CD14-positive monocyte (primary cell): ENCODE data around the gene ENPP5. TPM values are rescaled to one million over a fixed set of nuclear protein-coding genes. Genes with fewer than 3 reads are reported as not detected.
A peak's percentile ranks its signal among the peaks of the same experiment; 100 is the strongest.
"Not testable (repeated sequence)": the region's sequence is repeated elsewhere in the genome, so short reads cannot be mapped to it uniquely, and the experiment has no call there.

Source experiments
- DNase-seq, 3 donors: peaks; one replicate each; pipeline ENCODE4 v3.0.0-alpha.2; 2011 to 2022
- H2AFZ ChIP-seq: 2 replicates; pipeline ENCODE4 v1.6.0; 2012; ENCODE audit warnings: mild to moderate bottlenecking, low read depth, low read length, inconsistent platforms; ENCODE audit not compliant: insufficient read depth, poor library complexity, severe bottlenecking
- H3K27ac ChIP-seq, 2 donors: 1 replicate in 1 of 2; 2 replicates in 1 of 2; pipeline ENCODE4 v1.5.1; 2012 to 2013; ENCODE audit warnings: low read length in 2 of 2, control low read depth in 1 of 2, inconsistent platforms in 1 of 2, low read depth in 1 of 2, mild to moderate bottlenecking in 1 of 2
- H3K27me3 ChIP-seq, 2 donors: one replicate each; pipeline versions ENCODE4 v1.6.0 to v1.6.1; 2011 to 2013; ENCODE audit warnings: low read length in 2 of 2; ENCODE audit not compliant: control insufficient read depth in 2 of 2, insufficient read depth in 2 of 2
- H3K36me3 ChIP-seq, 2 donors: replicated peaks in 1 of 2; 1 replicate in 1 of 2; 2 replicates in 1 of 2; pipeline versions ENCODE4 v1.5.1 to v1.6.1; 2012 to 2013; ENCODE audit warnings: low read length in 2 of 2, control low read depth in 1 of 2, inconsistent platforms in 1 of 2, mild to moderate bottlenecking in 1 of 2; ENCODE audit not compliant: insufficient read depth in 2 of 2, control insufficient read depth in 1 of 2
- H3K4me1 ChIP-seq, 2 donors: 1 replicate in 1 of 2; 2 replicates in 1 of 2; pipeline versions ENCODE4 v1.5.1 to v1.6.1; 2012 to 2013; ENCODE audit warnings: low read length in 2 of 2, control low read depth in 1 of 2, inconsistent platforms in 1 of 2, mild to moderate bottlenecking in 1 of 2, moderate library complexity in 1 of 2; ENCODE audit not compliant: insufficient read depth in 2 of 2, control insufficient read depth in 1 of 2
- H3K4me2 ChIP-seq: replicated peaks from 2 replicates; pipeline ENCODE3; 2012; ENCODE audit warnings: low read length, moderate library complexity, mild to moderate bottlenecking; ENCODE audit not compliant: poor library complexity, severe bottlenecking; ENCODE audit errors: extremely low read depth
- H3K4me3 ChIP-seq, 3 experiments: fragments of 200-600 bp in 1 of 3; sonication (generic) in 1 of 3; replicated peaks in 1 of 3; 1 replicate in 2 of 3; 2 replicates in 1 of 3; pipeline ENCODE4 v1.5.1; 2011 to 2013; ENCODE audit warnings: low read length in 3 of 3, mild to moderate bottlenecking in 3 of 3, control low read depth in 2 of 3, low read depth in 2 of 3, inconsistent platforms in 1 of 3, moderate library complexity in 1 of 3
- H3K79me2 ChIP-seq: 2 replicates; pipeline ENCODE4 v1.6.0; 2012; ENCODE audit warnings: mild to moderate bottlenecking, control low read depth, inconsistent platforms, low read length, moderate library complexity; ENCODE audit not compliant: insufficient read depth
- H3K9ac ChIP-seq: 2 replicates; pipeline ENCODE4 v1.6.0; 2017; ENCODE audit warnings: low read length, mild to moderate bottlenecking; ENCODE audit not compliant: insufficient read depth, poor library complexity, severe bottlenecking
- H3K9me3 ChIP-seq, 2 donors: replicated peaks in 1 of 2; 1 replicate in 1 of 2; 2 replicates in 1 of 2; pipeline versions ENCODE4 v1.5.1 to v1.6.1; 2012 to 2013; ENCODE audit warnings: low read length in 2 of 2, control low read depth in 1 of 2; ENCODE audit not compliant: control insufficient read depth in 1 of 2, insufficient read depth in 1 of 2
- H4K20me1 ChIP-seq: 2 replicates; pipeline ENCODE4 v1.6.0; 2012; ENCODE audit warnings: mild to moderate bottlenecking, low read length, control low read depth, moderate library complexity; ENCODE audit not compliant: insufficient read depth
- H3K27ac Mint-ChIP-seq, 7 donors: one replicate each; pipeline ENCODE4 v1.8.0; 2020; ENCODE audit warnings: mild to moderate bottlenecking in 7 of 7, mixed read lengths in 7 of 7, moderate library complexity in 6 of 7, inconsistent platforms in 2 of 7
- H3K27me3 Mint-ChIP-seq, 3 donors: one replicate each; pipeline ENCODE4 v1.8.0; 2021 to 2022; ENCODE audit warnings: low read depth in 3 of 3, mild to moderate bottlenecking in 3 of 3, mixed read lengths in 3 of 3, moderate library complexity in 3 of 3, inconsistent platforms in 1 of 3
- H3K36me3 Mint-ChIP-seq, 2 donors: one replicate each; pipeline ENCODE4 v1.8.0; 2020; ENCODE audit warnings: mixed read lengths in 2 of 2, inconsistent platforms in 1 of 2, mild to moderate bottlenecking in 1 of 2
- H3K4me1 Mint-ChIP-seq: one replicate; pipeline ENCODE4 v1.8.0; 2020; ENCODE audit warnings: mild to moderate bottlenecking, mixed read lengths
- H3K4me3 Mint-ChIP-seq, 2 donors: one replicate each; pipeline ENCODE4 v1.8.0; 2020; ENCODE audit warnings: mild to moderate bottlenecking in 2 of 2, mixed read lengths in 2 of 2, moderate library complexity in 1 of 2
- H3K9me3 Mint-ChIP-seq, 7 donors: one replicate each; pipeline ENCODE4 v1.8.0; 2020 to 2022; ENCODE audit warnings: mixed read lengths in 7 of 7, mild to moderate bottlenecking in 6 of 7, moderate library complexity in 6 of 7, inconsistent platforms in 2 of 7
- WGBS: methylation state at CpG from one replicate; pipeline ENCODE4 v1.1.5; 2013; ENCODE audit warnings: missing lambda C conversion rate; ENCODE audit not compliant: insufficient coverage; 5-methylcytosine and 5-hydroxymethylcytosine counted together
- intact Hi-C, 2 donors: fragments of 100-400 bp; cut with micrococcal nuclease; formaldehyde crosslinking; loops; one replicate each; pipeline versions ENCODE4 v1.15.0 to v1.15.1; 2023
- polyA plus RNA-seq, 3 donors: library from polyadenylated mRNA; depleted of rRNA in 1 of 3; unstranded in 2 of 3; stranded (reverse) in 1 of 3; fragments of 300-500 nt in 2 of 3; fragments of >200 nt in 1 of 3; fragmentation: Illumina TruSeq in 2 of 3; gene quantifications; 1 replicate in 2 of 3; 2 replicates in 1 of 3; pipeline ENCODE4 v1.2.3, GENCODE V29; 2012 to 2021
- TF ChIP-seq, protein P1 (sequence below): fragments of 200-600 bp; IDR thresholded peaks from one replicate; pipeline ENCODE4 v1.8.0; 2022; ENCODE audit warnings: antibody characterized with exemption, mild to moderate bottlenecking

ENPP5 gene
- polyA plus RNA-seq, 3 donors = not detected

DNA sequence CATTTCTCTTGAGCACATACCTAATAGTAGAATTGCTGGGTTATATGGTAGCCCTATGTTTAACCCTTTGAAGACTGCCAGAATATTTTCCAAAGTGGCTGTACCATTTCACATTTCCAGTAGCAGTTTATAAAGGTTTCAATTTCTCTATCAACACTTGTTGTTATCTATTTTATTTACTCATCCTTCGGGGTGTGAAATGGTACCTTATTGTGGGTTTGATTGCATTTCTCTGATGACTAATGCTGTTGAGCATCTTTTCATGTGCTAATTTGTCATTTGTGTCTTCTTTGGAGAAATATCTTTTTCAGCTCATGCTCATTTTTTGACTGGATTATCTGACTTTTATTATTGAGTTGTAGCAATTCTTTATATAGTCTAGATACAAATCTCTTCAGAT, 35.6 kb downstream of the ENPP5 start:
- Histone ChIP-seq H3K4me3 (no peak overlapping the region), H3K79me2 (peaks cover 39% of the 10 kb centered on the region), H3K27ac (no peak overlapping the region), H4K20me1 (no peaks in the 10 kb centered on the region), H3K4me2 (no peak overlapping the region), H3K27me3 (no peaks in the 10 kb centered on the region), H3K4me1 (peaks cover 9 to 10% of the 10 kb centered on the region in 2 donors), H3K9me3 (no peaks in the 10 kb centered on the region), H3K36me3 (no peaks in the 10 kb centered on the region), H2AFZ (no peak overlapping the region), H3K9ac (no peak overlapping the region)
- peaks cover 36% of the 10 kb centered on the region for H3K4me1 Mint-ChIP-seq
- no peak for DNase-seq
- H3K4me3 Mint-ChIP-seq = no peak overlapping the region
- H3K36me3 Mint-ChIP-seq = peaks cover 0 to 3% of the 10 kb centered on the region in 2 donors
- intact Hi-C loops = no loop called here
- H3K27ac Mint-ChIP-seq = no peak overlapping the region
- WGBS = no CpG with 5 or more reads among the region's 1 CpG
- no peaks in the 10 kb centered on the region for H3K9me3 Mint-ChIP-seq
- peaks cover 0 to under 1% (median 0%) of the 10 kb centered on the region in 3 donors for H3K27me3 Mint-ChIP-seq
- TF ChIP-seq, protein P1, sequence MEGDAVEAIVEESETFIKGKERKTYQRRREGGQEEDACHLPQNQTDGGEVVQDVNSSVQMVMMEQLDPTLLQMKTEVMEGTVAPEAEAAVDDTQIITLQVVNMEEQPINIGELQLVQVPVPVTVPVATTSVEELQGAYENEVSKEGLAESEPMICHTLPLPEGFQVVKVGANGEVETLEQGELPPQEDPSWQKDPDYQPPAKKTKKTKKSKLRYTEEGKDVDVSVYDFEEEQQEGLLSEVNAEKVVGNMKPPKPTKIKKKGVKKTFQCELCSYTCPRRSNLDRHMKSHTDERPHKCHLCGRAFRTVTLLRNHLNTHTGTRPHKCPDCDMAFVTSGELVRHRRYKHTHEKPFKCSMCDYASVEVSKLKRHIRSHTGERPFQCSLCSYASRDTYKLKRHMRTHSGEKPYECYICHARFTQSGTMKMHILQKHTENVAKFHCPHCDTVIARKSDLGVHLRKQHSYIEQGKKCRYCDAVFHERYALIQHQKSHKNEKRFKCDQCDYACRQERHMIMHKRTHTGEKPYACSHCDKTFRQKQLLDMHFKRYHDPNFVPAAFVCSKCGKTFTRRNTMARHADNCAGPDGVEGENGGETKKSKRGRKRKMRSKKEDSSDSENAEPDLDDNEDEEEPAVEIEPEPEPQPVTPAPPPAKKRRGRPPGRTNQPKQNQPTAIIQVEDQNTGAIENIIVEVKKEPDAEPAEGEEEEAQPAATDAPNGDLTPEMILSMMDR = no peak

DNA sequence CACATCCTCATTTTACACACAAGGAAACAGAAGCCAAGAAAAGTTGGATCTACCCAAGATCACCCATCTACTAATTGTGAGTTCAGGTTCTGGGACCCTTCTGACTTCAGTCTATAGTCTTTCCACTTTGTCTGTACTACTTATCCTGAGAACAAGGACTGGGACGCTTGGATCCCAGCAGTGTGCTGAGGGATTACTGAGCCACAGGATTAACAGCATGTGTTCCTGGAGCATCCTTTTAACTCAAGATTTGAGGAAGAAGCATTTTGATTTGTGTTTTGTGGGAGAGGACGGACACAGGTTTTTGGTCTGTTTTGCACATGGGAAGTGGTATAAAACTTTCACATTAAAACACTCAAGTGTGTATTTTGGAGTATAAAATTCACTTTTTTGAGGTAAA, 36.6 kb downstream of the ENPP5 start:
- Histone ChIP-seq H2AFZ (no peak overlapping the region), H3K4me1 (peaks cover 16% of the 10 kb centered on the region in 2 donors), H3K36me3 (no peaks in the 10 kb centered on the region), H3K4me3 (no peak overlapping the region), H3K27ac (no peak overlapping the region), H3K9ac (no peak overlapping the region), H3K79me2 (peaks cover 34% of the 10 kb centered on the region), H3K9me3 (no peaks in the 10 kb centered on the region), H4K20me1 (no peaks in the 10 kb centered on the region), H3K27me3 (no peaks in the 10 kb centered on the region), H3K4me2 (no peak overlapping the region)
- no CpG with 5 or more reads among the region's 2 CpGs for WGBS
- intact Hi-C loops = no loop called here
- H3K9me3 Mint-ChIP-seq = no peaks in the 10 kb centered on the region
- H3K36me3 Mint-ChIP-seq = no peaks in the 10 kb centered on the region
- H3K27me3 Mint-ChIP-seq = peaks cover 0 to 3% (median 1%) of the 10 kb centered on the region in 3 donors
- TF ChIP-seq, protein P1 = no peak
- peak overlapping the region in 2 of 7 donors; percentile 6 to 7 for H3K27ac Mint-ChIP-seq
- DNase-seq = no peak
- H3K4me1 Mint-ChIP-seq = peaks cover 41% of the 10 kb centered on the region
- no peak overlapping the region for H3K4me3 Mint-ChIP-seq

DNA sequence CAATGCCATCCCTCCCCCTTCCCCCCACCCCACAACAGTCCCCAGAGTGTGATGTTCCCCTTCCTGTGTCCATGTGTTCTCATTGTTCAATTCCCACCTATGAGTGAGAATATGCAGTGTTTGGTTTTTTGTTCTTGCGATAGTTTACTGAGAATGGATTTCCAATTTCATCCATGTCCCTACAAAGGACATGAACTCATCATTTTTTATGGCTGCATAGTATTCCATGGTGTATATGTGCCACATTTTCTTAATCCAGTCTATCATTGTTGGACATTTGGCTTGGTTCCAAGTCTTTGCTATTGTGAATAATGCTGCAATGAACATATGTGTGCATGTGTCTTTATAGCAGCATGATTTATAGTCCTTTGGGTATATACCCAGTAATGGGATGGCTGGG, 39.5 kb downstream of the ENPP5 start:
- H3K4me3 ChIP-seq, H3K27ac Mint-ChIP-seq, H4K20me1 ChIP-seq, intact Hi-C loops, H2AFZ ChIP-seq, H3K9me3 ChIP-seq, H3K36me3 Mint-ChIP-seq, H3K9ac ChIP-seq, H3K4me2 ChIP-seq, H3K27ac ChIP-seq, H3K9me3 Mint-ChIP-seq, H3K36me3 ChIP-seq, DNase-seq, H3K4me3 Mint-ChIP-seq, H3K27me3 Mint-ChIP-seq, H3K27me3 ChIP-seq: not testable (repeated sequence)
- peaks cover 45% of the 10 kb centered on the region for H3K4me1 Mint-ChIP-seq
- Histone ChIP-seq H3K4me1 (peaks cover 31 to 36% of the 10 kb centered on the region in 2 donors), H3K79me2 (peaks cover 26% of the 10 kb centered on the region)
- WGBS = no CpG with 5 or more reads among the region's 1 CpG
